ENCODE data around the gene SYT1.

DNA sequence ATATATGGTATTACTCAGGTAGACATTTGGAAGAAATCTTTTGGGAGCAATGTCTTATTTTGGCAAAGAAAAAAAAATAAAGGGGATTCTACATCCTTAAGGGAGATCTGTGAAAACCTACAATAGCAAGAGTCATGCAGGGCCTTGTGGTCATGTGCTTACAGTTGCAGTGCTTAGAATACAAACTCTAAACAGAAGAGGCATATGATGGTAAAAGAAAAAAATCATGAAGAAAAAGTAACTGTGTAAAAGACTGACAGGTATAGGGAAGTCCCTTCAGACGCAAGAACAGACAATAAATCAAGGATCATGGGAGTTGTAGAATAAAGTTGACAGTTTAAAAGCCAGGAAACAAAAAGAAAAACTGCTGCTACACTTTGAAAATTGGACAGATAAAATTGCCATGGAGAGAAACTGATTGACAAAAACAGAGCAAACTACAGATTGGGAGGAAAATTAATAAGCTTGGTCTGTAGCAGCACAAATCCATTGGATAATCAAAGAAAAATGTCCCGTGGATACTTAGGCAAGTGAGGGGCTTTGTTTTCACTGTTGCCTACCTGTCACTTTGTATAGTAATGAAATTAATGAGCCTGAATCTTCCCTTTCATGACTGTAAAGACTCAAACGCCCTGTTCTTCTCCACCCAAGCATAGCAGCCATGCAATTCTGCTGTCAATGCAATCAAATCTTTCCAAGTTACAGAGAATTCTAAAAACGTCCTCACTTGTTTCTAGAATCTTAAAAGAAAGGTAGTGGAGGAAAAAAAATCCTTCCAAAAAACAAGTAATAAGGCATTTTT is 402.0 kb downstream of the SYT1 start:
- TF ChIP-seq, protein P1, sequence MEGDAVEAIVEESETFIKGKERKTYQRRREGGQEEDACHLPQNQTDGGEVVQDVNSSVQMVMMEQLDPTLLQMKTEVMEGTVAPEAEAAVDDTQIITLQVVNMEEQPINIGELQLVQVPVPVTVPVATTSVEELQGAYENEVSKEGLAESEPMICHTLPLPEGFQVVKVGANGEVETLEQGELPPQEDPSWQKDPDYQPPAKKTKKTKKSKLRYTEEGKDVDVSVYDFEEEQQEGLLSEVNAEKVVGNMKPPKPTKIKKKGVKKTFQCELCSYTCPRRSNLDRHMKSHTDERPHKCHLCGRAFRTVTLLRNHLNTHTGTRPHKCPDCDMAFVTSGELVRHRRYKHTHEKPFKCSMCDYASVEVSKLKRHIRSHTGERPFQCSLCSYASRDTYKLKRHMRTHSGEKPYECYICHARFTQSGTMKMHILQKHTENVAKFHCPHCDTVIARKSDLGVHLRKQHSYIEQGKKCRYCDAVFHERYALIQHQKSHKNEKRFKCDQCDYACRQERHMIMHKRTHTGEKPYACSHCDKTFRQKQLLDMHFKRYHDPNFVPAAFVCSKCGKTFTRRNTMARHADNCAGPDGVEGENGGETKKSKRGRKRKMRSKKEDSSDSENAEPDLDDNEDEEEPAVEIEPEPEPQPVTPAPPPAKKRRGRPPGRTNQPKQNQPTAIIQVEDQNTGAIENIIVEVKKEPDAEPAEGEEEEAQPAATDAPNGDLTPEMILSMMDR (IDR thresholded peaks at IDR 0.05) = no peak
- TF ChIP-seq ZFX (IDR thresholded peaks at IDR 0.05; ENCODE audit: borderline replicate concordance) = no peak

All from 22Rv1 (cell line).